Gastroesophageal sphincter (tissue), 3 donors: Measurements from ENCODE around the gene TCF4.

Source experiments
- EP300 ChIP-seq: sonication (generic); formaldehyde crosslinking; IDR thresholded peaks from one replicate; pipeline ENCODE4 v1.6.1; 2017; ENCODE audit warnings: antibody characterized with exemption, mild to moderate bottlenecking
- POLR2A ChIP-seq, 2 donors: fragments of 450-650 bp; IDR thresholded peaks; one replicate each; pipeline ENCODE4 v1.6.1; 2017; ENCODE audit warnings: antibody characterized with exemption in 2 of 2, mild to moderate bottlenecking in 2 of 2, moderate library complexity in 1 of 2
- POLR2AphosphoS5 ChIP-seq: sonication (generic); formaldehyde crosslinking; IDR thresholded peaks from one replicate; pipeline ENCODE4 v1.6.1; 2017; ENCODE audit warnings: antibody characterized with exemption
- TF ChIP-seq, protein P1 (sequence below), 4 experiments: fragments of 200-600 bp in 2 of 4; fragments of 450-650 bp in 2 of 4; sonication (generic) in 1 of 4; IDR thresholded peaks; one replicate each; pipeline ENCODE4 v1.5.1; 2017 to 2019; ENCODE audit warnings: antibody characterized with exemption in 4 of 4, mild to moderate bottlenecking in 2 of 4, moderate library complexity in 2 of 4

DNA sequence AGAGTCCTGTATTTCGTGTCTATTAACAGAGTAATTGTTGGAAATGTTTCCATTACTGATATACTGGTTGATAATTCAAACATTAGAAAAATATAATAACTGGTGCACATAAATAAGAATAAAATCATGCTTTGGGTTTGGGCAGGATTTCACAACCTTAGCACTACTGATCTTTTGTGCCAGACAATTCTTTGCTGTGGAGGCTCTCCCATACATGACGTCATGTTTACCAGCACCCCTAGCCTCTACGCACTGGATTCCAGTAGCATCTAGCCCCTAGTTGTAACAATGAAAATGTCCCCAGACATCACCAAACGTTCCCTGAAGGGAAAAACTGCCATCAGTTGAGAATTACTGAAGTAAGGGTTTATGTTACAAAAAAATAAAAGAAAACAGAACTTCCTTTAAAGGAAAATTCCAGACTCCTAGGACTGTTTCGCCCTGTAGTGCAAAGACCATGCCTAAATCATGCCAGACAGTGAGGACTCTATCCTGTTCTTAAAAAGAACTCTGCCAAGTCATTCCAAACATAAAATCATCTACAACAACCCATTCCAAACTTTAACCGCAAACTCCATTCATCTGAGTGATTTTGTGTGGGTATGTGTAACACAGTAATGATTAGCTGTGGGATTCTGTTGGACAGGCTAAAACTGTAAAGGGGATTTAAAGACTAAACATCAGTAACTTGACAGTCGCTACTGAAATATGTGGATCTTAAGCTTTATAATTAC lies 315.3 kb downstream of the TCF4 start:
- TF ChIP-seq, protein P1, sequence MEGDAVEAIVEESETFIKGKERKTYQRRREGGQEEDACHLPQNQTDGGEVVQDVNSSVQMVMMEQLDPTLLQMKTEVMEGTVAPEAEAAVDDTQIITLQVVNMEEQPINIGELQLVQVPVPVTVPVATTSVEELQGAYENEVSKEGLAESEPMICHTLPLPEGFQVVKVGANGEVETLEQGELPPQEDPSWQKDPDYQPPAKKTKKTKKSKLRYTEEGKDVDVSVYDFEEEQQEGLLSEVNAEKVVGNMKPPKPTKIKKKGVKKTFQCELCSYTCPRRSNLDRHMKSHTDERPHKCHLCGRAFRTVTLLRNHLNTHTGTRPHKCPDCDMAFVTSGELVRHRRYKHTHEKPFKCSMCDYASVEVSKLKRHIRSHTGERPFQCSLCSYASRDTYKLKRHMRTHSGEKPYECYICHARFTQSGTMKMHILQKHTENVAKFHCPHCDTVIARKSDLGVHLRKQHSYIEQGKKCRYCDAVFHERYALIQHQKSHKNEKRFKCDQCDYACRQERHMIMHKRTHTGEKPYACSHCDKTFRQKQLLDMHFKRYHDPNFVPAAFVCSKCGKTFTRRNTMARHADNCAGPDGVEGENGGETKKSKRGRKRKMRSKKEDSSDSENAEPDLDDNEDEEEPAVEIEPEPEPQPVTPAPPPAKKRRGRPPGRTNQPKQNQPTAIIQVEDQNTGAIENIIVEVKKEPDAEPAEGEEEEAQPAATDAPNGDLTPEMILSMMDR (IDR thresholded peaks at IDR 0.05), result no peak
- TF ChIP-seq POLR2A (IDR thresholded peaks at IDR 0.05) (no peak), POLR2AphosphoS5 (no peak), EP300 (no peak)
